Activated CD4-positive, alpha-beta T cell treated with anti-CD3 and anti-CD28 coated beads for 48 hours (primary cell): Measurements from ENCODE around the gene SLC13A3.

Experiments used
- DNase-seq: peaks from one replicate; pipeline ENCODE4 v3.0.0-alpha.2; 2020

SLC13A3 gene

GRCh38 chr20:46631212-46631869 is 19.9 kb downstream of the SLC13A3 start:
- DNase-seq, result no peak

DNA sequence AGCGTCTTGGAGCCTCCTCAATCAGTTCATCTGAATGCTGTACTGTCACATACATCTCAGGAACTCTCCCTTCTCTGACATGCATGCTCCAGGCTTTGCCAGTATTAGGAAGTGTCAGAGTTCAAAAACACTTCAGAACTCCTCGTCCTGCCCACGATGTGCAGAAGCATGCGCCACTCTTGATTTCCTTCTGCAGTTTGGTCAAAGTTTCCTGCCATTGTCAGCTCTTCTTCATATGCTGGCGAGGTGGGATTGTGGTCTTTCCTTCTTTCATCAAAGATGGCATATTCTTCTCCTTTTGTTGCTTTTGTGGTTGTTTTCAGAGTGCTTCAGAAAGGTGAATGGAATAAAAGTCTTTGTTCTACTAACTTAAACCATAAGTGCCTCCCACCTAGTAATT is 21.0 kb downstream of the SLC13A3 start:
- DNase-seq, result no peak

DNA sequence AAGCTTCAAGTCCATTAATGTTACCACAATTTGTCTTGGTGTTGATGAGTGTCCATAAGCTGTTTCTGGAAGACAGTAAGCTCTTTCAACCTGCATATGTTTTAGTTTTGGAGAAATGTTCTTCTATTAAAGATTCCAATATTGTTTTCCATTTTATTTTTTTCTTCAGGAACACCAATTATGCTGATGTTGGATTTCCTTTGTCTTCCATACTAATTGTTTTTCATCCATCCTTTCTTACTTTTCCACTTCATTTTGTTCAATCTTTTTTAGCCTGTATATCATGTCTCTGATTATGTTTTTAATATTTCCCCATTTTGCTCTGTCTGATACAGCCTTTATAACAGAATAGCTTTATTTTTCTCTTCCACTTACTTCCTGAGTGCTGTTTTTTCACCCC is 21.9 kb downstream of the SLC13A3 start:
- no peak for DNase-seq

DNA sequence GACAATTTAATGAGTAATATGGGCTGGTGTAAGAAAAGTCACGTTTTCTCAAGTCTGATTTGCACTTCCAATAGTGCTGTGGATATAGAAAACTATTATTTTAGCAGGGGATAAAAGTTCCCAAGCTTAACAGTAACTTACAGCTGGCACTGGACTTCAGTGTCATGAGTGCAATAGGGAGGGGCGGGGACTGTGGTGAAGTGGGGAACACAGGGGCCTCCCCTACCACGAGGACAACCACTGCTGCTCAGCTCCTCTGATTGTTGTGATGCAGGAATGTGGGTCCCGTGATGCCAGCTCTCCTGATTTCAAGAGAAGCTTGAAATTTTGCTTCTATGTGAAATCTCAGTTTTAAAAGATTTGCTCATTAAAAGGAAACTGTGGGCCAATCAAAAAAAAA is 24.0 kb downstream of the SLC13A3 start:
- DNase-seq, result no peak

- DNase-seq, result no peak
Measured at GRCh38 chr20:46626758-46627157, 24.5 kb downstream of the SLC13A3 start.

GRCh38 chr20:46625875-46626373 is 25.3 kb downstream of the SLC13A3 start:
- no peak for DNase-seq

DNA sequence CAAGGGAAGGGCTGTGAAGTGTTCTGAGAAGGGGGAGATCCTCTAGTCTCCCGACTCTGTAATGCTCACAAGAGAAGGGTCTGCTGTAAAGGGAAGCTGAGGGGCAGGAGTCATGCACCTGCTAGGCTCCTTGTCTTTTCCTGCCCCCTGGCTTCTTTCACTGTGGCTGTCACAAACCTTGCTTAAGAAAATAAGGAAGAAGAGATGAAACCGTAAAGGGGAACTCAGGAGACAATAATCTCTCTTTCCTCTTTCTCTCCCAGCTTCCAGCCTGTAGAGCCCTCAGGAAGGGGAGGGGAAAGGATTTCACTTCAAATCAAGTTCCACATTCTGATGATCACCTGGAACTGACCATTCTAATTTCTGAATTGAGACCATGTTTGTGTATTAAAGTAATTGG is 26.3 kb downstream of the SLC13A3 start:
- DNase-seq, result no peak

GRCh38 chr20:46622165-46622564 is 29.1 kb downstream of the SLC13A3 start:
- no peak for DNase-seq

DNA sequence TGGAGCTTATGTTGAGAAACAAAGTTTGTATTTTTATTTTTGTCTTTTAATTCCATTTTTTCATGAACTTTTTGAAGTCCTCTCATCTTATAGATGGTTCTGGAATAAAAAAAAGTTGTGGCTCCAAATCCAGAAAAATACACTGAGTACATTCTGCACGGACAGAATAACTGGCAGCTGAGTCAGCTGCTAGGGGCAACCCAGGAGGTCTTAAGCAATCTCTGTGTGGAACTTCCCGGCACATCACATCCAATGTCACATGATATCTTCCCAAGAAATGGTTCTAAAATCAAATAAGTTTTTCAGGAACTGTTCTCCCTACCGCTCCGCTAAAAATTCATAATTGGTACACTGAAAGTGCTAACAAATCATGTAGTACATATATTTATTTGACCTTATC is 29.8 kb downstream of the SLC13A3 start:
- no peak for DNase-seq

- no peak for DNase-seq
Measured at GRCh38 chr20:46619445-46619844, 31.8 kb downstream of the SLC13A3 start.

DNA sequence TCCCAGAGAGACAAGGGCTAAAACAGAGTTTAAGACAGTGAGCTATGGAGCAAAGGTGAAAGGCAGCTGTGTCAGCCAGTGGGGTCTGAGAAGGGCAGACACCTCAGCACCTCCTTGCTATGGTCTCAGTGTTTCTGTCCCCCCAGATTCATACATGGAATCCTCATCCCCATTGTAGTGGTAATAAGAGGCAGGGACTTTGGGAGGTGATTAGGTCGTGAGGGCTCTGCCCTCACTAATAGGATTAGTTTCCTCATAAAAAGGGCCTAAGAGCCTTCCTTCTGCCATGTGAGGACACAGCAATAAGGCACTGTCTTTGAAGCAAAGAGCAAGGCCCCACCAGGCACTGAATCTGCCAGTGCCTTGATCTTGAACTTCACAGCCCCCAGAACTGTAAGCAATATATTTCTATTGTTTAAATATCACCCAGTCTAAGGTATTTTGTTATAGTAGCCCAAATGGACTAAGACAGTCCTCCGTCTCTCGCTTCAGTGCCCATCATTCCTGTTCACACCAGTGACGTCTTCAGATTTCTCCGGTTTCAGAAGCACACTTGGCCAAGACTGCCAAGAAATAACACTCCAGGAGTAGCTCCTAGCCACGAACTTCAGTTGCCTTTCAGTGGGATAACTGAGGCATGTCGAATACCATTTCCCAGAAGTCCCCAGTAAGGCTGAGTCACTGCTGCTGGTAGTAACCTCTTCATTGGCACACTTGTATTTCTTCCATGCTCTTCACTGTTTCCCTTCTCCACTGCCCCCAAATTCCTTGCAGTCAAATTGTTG is 32.8 kb downstream of the SLC13A3 start:
- no peak for DNase-seq

- no peak for DNase-seq
Measured at GRCh38 chr20:46614503-46614902, 36.8 kb downstream of the SLC13A3 start.

GRCh38 chr20:46610145-46610544 is 41.1 kb downstream of the SLC13A3 start:
- DNase-seq, result no peak

DNA sequence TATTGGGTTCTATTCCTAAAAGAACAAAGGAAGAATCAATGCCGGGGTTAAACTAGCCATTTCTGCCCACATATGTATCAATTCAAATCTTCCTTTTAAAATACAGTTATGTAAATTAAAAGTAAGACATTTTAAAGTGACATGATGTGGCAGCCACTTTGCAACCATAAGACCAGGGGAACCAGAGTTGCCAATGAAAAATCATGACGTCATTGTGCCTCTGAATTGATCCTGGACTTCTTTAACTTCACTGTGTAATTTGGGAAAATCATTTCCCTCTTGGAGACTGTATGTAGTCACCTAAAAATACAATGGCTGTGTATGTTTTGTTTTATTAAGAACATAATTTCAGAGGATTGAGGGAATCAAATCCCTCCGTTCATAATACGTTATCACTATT is 42.2 kb downstream of the SLC13A3 start:
- no peak for DNase-seq

GRCh38 chr20:46607849-46608497 is 43.3 kb downstream of the SLC13A3 start:
- DNase-seq, result no peak

- DNase-seq, result no peak
Measured at GRCh38 chr20:46607191-46607848, 43.9 kb downstream of the SLC13A3 start.

DNA sequence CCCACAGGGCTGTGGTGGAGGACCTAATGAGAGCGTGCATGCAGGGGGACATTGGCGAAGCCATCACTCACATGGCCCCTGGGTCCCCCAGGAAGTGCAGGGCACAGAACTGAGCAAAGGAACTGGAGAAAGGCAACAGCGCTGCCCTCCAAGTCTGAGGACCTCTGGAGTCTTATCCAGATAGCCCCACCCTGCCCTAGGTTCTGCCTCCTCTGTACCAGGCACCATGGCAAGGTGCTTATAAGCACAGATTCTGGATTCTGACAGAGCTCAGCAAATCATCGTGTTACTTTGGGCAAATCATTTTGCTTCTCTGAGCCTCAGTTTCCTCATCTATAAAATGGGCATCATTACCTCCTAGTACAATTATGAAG is 44.5 kb downstream of the SLC13A3 start:
- DNase-seq, result no peak

GRCh38 chr20:46605978-46606816 is 45.1 kb downstream of the SLC13A3 start:
- DNase-seq, result no peak

GRCh38 chr20:46605181-46605580 is 46.1 kb downstream of the SLC13A3 start:
- no peak for DNase-seq

DNA sequence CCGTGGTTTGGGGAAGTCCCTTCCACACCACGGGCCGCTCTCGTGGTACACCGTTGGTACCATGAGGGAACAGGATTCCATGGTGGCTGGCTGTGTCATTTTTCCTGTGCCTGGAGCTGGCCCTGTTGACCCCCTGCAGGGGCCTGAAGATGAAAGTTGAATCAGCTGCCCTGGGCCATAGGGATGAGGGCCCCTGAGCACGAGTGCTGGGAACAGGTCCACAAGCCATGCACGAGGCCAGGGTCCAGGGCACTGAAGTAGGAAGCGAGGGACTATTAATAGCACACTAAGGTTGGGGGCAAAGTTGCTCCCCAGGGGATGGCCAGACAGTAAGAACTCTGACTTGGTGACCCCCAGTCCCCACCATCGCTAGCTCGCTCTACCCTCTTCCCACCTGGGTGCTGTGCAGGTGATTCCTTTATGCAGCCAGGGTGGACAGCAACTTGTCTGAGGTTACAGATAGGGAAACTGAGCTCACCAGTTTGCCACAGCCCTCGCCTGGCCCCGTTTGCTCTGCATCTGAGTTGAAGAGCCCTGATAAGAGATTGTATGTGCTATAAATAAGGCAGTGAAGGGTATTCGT is 46.6 kb downstream of the SLC13A3 start:
- no peak for DNase-seq

DNA sequence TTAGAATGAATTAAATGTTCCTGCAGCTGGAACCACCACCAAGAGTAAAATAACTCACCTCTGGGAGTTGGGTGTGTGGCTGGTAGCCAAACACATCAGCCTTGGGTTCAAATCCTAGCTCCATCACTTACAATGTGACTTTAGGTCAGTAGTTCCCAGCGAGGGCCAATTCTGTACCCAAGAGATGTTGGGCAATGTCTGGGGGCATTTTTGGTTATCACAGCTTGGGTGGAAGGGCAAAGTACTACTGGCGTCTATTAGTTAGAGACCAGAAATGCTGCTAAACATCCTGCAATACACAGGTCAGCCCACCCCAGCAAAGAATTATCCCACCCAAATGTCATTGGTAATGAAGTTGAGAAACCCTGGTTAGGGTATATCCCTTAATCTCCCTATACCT is 48.8 kb downstream of the SLC13A3 start:
- DNase-seq, result no peak

- DNase-seq, result no peak
Measured at GRCh38 chr20:46601603-46602122, 49.6 kb downstream of the SLC13A3 start.
